ENCODE measurements around the gene EIF2S2. TPM values are rescaled to one million over a fixed set of nuclear protein-coding genes. Genes with fewer than 3 reads are reported as not detected.

Gene EIF2S2
- total RNA-seq, 1 donor from 2014 or later = 114 TPM

DNA sequence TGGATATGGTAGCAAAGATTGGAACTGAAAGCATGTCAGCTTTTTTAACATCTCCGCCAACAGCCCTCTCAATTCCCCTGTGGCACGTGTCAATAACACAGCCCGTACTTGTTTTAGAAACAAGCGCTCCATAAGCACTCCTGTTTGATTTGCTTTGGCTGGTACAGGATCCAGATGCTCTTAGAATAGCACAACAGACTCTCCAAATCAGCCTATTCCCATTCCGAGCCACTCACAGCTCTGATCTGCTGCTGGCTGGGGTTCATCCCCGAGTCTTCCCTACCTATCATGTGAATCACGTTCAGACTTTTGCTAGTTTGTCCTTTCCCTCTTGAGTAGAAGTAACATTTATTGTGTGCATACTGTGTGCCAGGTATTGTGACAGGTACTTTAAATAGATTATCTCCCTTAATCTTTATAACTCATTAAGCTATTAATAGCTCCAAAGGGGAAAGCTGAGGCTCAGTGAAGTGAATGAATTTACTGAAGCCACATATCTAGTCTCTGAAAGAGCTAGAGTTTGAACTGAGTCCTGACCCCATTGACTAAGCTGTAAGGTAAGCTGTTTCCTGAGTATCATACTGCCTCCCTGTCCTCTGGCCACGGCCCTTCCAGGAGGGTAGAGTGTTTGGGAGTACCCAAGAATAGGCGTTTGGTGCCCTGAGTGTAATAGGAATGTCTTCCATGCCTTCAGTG lies 71.6 kb downstream of the EIF2S2 start:
- no peak for DNase-seq (ENCODE audit: low spot score)
- H3K4me2 ChIP-seq = no peak overlapping the region
- H3K27ac ChIP-seq = no peak overlapping the region
- H2AFZ ChIP-seq (replicated peaks) = no peak overlapping the region
- H4K20me1 ChIP-seq (ENCODE audit: low read depth) = peaks cover 79% of the 10 kb centered on the region
- Mint-ChIP-seq H3K9me3 (no peaks in the 10 kb centered on the region), H3K36me3 (peaks cover 17% of the 10 kb centered on the region), H3K4me3 (no peak overlapping the region), H3K27me3 (ENCODE audit: insufficient read depth, low read depth) (peaks cover 2% of the 10 kb centered on the region), H3K27ac (no peak overlapping the region), H3K4me1 (peaks cover 14% of the 10 kb centered on the region)
- peaks cover 18% of the 10 kb centered on the region for H3K4me1 ChIP-seq
- TF ChIP-seq, protein P1, sequence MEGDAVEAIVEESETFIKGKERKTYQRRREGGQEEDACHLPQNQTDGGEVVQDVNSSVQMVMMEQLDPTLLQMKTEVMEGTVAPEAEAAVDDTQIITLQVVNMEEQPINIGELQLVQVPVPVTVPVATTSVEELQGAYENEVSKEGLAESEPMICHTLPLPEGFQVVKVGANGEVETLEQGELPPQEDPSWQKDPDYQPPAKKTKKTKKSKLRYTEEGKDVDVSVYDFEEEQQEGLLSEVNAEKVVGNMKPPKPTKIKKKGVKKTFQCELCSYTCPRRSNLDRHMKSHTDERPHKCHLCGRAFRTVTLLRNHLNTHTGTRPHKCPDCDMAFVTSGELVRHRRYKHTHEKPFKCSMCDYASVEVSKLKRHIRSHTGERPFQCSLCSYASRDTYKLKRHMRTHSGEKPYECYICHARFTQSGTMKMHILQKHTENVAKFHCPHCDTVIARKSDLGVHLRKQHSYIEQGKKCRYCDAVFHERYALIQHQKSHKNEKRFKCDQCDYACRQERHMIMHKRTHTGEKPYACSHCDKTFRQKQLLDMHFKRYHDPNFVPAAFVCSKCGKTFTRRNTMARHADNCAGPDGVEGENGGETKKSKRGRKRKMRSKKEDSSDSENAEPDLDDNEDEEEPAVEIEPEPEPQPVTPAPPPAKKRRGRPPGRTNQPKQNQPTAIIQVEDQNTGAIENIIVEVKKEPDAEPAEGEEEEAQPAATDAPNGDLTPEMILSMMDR (IDR thresholded peaks at IDR 0.05) = no peak
- TF ChIP-seq EZH2 (IDR thresholded peaks at IDR 0.05) (no peak), EZH2phosphoT487 (IDR thresholded peaks at IDR 0.05) (no peak)
- peaks cover 100% of the 10 kb centered on the region for H3K79me2 ChIP-seq (ENCODE audit: low read depth)
- H3K36me3 ChIP-seq = no peaks in the 10 kb centered on the region
- H3K4me3 ChIP-seq = no peak overlapping the region
- no peaks in the 10 kb centered on the region for H3K9me3 ChIP-seq (ENCODE audit: low read depth)
- no peaks in the 10 kb centered on the region for H3F3A ChIP-seq (ENCODE audit: low read depth)
- no peak overlapping the region for H3K9ac ChIP-seq
- H3K27me3 ChIP-seq = no peaks in the 10 kb centered on the region

Small RNA genes within 50 kb of the gene (microRNA-seq; reads per million reads assigned to microRNA genes)
- gene MIR4755 = not detected

Small RNA genes within 50 kb of the gene (small RNA-seq; reads per million reads assigned to genes)
- not detected for gene MIR4755

Other genes starting within 250 kb of the EIF2S2 start
- 102 and 178 TPM in 2 replicates for gene RALY, start 118.3 kb downstream of the EIF2S2 start, total RNA-seq (ENCODE audit: low replicate concordance)
- not detected in 2 replicates for gene ASIP, start 129.2 kb upstream of the EIF2S2 start, total RNA-seq (ENCODE audit: low replicate concordance)
- gene AHCY, start 191.1 kb upstream of the EIF2S2 start, total RNA-seq (ENCODE audit: low replicate concordance) = 184 and 269 TPM in 2 replicates